GM13977 (cell line): Measurements from ENCODE around the gene FBXO36.
"Not testable (repeated sequence)": the region's sequence is repeated elsewhere in the genome, so short reads cannot be mapped to it uniquely, and the experiment has no call there.

ENCODE experiments used
- DNase-seq: peaks from one replicate; pipeline ENCODE4 v3.0.0; 2012; ENCODE audit warnings: low spot score
- in situ Hi-C: fragments of 300-500 bp; cut with MboI; formaldehyde crosslinking; loops from one replicate; pipeline ENCODE4 v1.12.0; 2022; ENCODE audit warnings: low sequenced_read_pairs, low pct_unique_long_range_greater_than_20kb, mixed read lengths, inconsistent platforms; ENCODE audit not compliant: unreplicated experiment
- TF ChIP-seq, protein P1 (sequence below): IDR thresholded peaks from 2 replicates; pipeline ENCODE4 v1.5.1; 2012; ENCODE audit warnings: mild to moderate bottlenecking, control low read depth; ENCODE audit not compliant: insufficient read depth; ENCODE audit errors: extremely low read depth, missing control alignments

The FBXO36 gene

DNA sequence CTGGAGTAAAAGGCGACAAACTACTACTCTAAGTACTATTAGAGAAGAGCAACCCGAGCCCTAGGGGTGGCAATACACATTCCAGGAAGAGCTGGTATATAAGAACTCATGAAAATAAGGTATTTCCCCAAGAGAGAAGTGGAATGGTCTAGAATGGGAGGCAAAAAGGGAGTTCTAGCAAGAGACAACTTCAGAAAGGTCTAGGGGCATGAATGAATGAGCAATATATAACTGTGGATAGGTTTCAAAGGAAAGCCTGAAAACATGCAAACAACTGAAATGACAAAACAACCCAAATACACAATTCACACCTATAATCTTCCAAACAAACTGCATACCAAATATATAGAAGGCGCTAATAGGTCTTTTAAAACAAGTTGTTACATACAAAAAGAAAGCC, 22.7 kb upstream of the FBXO36 start:
- TF ChIP-seq, protein P1, sequence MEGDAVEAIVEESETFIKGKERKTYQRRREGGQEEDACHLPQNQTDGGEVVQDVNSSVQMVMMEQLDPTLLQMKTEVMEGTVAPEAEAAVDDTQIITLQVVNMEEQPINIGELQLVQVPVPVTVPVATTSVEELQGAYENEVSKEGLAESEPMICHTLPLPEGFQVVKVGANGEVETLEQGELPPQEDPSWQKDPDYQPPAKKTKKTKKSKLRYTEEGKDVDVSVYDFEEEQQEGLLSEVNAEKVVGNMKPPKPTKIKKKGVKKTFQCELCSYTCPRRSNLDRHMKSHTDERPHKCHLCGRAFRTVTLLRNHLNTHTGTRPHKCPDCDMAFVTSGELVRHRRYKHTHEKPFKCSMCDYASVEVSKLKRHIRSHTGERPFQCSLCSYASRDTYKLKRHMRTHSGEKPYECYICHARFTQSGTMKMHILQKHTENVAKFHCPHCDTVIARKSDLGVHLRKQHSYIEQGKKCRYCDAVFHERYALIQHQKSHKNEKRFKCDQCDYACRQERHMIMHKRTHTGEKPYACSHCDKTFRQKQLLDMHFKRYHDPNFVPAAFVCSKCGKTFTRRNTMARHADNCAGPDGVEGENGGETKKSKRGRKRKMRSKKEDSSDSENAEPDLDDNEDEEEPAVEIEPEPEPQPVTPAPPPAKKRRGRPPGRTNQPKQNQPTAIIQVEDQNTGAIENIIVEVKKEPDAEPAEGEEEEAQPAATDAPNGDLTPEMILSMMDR, result no peak
- in situ Hi-C loops, result no loop called here
- no peak for DNase-seq

GRCh38 chr2:229900012-229900411, 22.3 kb upstream of the FBXO36 start:
- in situ Hi-C loops, result no loop called here
- TF ChIP-seq, protein P1, result no peak
- DNase-seq, result no peak

DNA sequence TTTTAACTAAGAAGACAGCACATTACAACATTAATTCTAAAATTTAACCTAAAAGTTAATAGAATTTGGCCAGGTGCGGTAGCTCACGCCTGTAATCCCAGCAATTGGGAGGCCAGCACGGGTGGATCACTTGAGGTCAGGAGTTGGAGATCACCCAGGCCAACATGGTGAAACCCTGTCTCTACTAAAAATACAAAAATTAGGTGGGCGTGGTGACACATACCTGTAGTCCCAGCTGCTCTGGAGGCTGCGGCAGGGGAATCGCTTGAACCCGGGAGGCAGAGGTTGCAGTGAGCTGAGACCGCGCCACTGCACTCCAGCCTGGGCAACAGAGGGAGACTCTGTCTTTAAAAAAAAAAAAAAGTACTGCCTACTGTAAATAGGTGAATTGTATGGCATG, 21.8 kb upstream of the FBXO36 start:
- DNase-seq, in situ Hi-C loops: not testable (repeated sequence)

GRCh38 chr2:229901819-229902218, 20.5 kb upstream of the FBXO36 start:
- no peak for DNase-seq
- in situ Hi-C loops, result no loop called here
- TF ChIP-seq, protein P1, result no peak

DNA sequence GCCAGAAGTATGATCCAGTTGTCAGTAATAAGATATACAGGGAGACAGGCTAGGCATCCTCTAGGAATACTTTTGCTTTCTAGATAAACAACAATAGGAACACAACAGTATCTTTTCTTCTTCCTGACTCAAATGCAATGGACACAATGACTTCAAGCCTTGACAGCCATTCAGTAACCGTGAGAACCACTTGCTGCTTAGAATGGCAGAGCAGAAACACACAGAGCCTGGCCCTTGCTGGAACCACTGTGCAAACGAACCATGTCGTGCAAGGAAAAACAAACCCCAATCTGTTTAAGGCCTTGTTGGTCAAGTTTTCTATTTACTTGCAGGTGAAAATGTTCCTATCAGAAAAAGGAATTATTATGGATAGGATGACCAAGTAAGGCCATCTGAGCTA, 19.3 kb upstream of the FBXO36 start:
- TF ChIP-seq, protein P1, result no peak

DNA sequence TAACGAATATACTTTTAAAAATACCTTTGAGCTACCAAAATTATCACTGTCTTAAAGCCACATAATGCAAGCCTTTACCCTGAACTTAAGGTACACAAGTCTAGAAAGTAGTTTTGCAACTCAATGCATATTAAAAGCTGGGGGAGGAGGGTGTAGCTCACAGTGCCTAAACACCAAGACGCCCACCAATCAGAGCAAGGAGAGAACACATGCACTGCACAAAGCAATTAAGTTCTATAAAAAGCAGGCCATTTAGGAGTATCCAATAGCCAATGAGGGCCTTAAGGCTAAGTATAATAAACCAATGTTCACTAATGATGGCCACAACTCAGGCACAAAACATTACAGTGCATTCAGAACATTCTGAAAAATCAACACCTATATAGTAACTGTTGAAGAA, 16.7 kb upstream of the FBXO36 start:
- DNase-seq, result no peak
- in situ Hi-C loops, result no loop called here
- TF ChIP-seq, protein P1, result no peak

More for the DNA sequence above, 19.3 kb upstream of the FBXO36 start:
- no peak for DNase-seq
- in situ Hi-C loops, result no loop called here

- in situ Hi-C loops, result no loop called here
- DNase-seq, result no peak
- TF ChIP-seq, protein P1, result no peak
These were observed 13.2 kb upstream of the FBXO36 start for GRCh38 chr2:229909090-229909489.
